Left lung (tissue), 10 donors: ENCODE data around the gene RBM6. TPM values are rescaled to one million over a fixed set of nuclear protein-coding genes. Genes with fewer than 3 reads are reported as not detected.

Experiments
- ATAC-seq: fragments of 200-7000 bp; cut with Tn5 transposase; one replicate; pipeline ENCODE4 v1.9.1; 2020; ENCODE audit warnings: moderate library complexity
- DNase-seq, 4 donors: peaks; one replicate each; pipeline ENCODE4 v3.0.0-alpha.2; 2013 to 2020
- H3K27ac ChIP-seq, 2 donors: fragments of 200-600 bp; sonication (generic) in 1 of 2; one replicate each; pipeline versions ENCODE4 v1.5.0 to v1.8.0; 2020 to 2021
- H3K27me3 ChIP-seq, 2 donors: fragments of 200-600 bp; sonication (generic) in 1 of 2; one replicate each; pipeline versions ENCODE4 v1.5.0 to v1.8.0; 2020 to 2021
- H3K36me3 ChIP-seq, 2 donors: fragments of 200-600 bp; sonication (generic) in 1 of 2; one replicate each; pipeline versions ENCODE4 v1.5.0 to v1.8.0; 2020 to 2021
- H3K4me1 ChIP-seq, 2 donors: fragments of 200-600 bp; one replicate each; pipeline ENCODE4 v1.8.0; 2021
- H3K4me3 ChIP-seq, 2 donors: fragments of 200-600 bp; sonication (generic) in 1 of 2; one replicate each; pipeline versions ENCODE4 v1.5.0 to v1.8.0; 2020 to 2021; ENCODE audit warnings: mild to moderate bottlenecking in 1 of 2
- H3K9me3 ChIP-seq, 2 donors: fragments of 200-600 bp; sonication (generic) in 1 of 2; one replicate each; pipeline versions ENCODE4 v1.5.0 to v1.8.0; 2020 to 2021
- intact Hi-C, 2 donors: fragments of 100-400 bp; cut with DNase I; formaldehyde crosslinking; loops; one replicate each; pipeline versions ENCODE4 v1.11.2 to v1.14.2; 2022
- polyA plus RNA-seq, 6 donors: library from polyadenylated mRNA; unstranded; fragments of 120-200 nt; gene quantifications; one replicate each; pipeline ENCODE4 v1.2.1, GENCODE V29; 2013; ENCODE audit not compliant: insufficient read length in 6 of 6
- total RNA-seq, 2 donors: library from RNA; stranded (reverse); fragmentation: NEBNext Ultra II Directional; extraction: Animal tissue kit (Norgen Biotek cat#: 25700); gene quantifications; one replicate each; pipeline ENCODE4 v1.2.1, GENCODE V29; 2021
- TF ChIP-seq, protein P1 (sequence below), 2 donors: fragments of 200-600 bp; sonication (generic) in 1 of 2; IDR thresholded peaks; one replicate each; pipeline versions ENCODE4 v1.5.0 to v1.8.0; 2021; ENCODE audit warnings: antibody characterized with exemption in 2 of 2
- donor health status: DM: no; HTN: yes; CAD: no.
- donor health status: DM: no; HTN: no; CAD: no.

RBM6 gene
- total and polyA plus RNA-seq, 8 donors, result 59.6 to 232 (median 168) TPM

DNA sequence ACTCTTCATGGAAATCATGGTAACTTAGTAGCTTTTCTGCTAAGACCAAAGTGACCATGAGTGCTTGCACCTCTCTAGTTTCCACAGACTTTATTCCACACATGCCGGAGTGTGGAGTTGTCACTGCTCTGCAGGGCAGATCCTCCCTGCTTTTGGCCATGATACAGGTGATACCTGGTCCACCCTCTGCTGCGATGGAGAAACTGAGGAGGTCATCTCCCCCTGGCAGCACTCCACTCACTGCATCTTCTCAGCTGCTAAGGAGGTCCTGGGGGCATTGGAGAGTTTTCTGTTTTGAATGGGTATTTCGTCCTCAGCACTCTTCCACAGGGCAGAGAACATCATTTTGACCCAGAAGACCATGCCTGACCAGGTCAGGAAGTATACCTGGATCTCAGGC lies 179.8 kb downstream of the RBM6 start:
- Histone ChIP-seq H3K4me1 (peaks cover 8 to 12% of the 10 kb centered on the region in 2 donors), H3K27me3 (no peaks in the 10 kb centered on the region), H3K9me3 (no peaks in the 10 kb centered on the region), H3K4me3 (no peak overlapping the region), H3K36me3 (peaks cover 8 to 75% of the 10 kb centered on the region in 2 donors), H3K27ac (no peak overlapping the region)
- DNase-seq (peak in 1 of 4 donors; percentile 24), ATAC-seq (no peak)
- intact Hi-C loops, result no loop called here
- TF ChIP-seq, protein P1, sequence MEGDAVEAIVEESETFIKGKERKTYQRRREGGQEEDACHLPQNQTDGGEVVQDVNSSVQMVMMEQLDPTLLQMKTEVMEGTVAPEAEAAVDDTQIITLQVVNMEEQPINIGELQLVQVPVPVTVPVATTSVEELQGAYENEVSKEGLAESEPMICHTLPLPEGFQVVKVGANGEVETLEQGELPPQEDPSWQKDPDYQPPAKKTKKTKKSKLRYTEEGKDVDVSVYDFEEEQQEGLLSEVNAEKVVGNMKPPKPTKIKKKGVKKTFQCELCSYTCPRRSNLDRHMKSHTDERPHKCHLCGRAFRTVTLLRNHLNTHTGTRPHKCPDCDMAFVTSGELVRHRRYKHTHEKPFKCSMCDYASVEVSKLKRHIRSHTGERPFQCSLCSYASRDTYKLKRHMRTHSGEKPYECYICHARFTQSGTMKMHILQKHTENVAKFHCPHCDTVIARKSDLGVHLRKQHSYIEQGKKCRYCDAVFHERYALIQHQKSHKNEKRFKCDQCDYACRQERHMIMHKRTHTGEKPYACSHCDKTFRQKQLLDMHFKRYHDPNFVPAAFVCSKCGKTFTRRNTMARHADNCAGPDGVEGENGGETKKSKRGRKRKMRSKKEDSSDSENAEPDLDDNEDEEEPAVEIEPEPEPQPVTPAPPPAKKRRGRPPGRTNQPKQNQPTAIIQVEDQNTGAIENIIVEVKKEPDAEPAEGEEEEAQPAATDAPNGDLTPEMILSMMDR (IDR thresholded peaks at IDR 0.05), result no peak

DNA sequence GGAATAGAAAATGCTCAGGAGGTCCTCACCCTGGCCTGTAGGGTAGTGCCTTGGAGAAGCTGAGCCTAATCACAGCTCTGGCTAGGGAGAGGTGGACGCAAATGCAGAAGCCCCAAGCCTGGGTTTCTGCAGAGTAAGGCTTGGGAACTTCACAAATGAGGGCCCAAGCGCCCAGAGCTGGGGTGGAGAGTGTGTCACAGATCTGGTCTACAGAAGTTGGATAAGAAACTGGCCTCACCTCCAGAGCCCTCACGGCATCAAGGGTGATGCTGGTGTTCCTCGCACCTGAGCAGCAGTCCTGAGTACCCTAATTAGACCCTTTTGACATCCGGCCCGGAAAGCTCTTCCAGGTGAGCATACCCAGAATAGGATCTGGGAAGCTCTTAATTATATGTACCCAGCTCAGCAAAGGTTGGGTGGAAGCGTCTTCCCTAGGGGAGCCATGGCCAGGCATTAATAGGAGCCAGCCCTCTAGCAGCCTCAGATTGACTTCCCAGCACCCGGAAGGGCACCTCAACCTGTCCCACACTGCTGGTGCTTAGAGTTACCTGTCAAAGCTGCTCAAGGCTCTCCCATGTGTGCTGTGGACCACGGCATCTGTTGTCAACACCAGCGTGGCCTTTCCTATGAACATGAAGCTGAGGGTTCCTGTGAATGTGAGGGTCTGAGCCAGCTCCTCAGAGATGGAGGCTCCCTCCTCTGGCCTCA lies 180.6 kb downstream of the RBM6 start:
- H3K36me3 ChIP-seq, result peaks cover 8 to 68% of the 10 kb centered on the region in 2 donors
- DNase-seq (peak in 2 of 4 donors; percentile 24 to 32), ATAC-seq (no peak)
- H3K27ac ChIP-seq, result no peak overlapping the region
- intact Hi-C loops, result no loop called here
- TF ChIP-seq, protein P1 (IDR thresholded peaks at IDR 0.05), result no peak
- peaks cover 10 to 14% of the 10 kb centered on the region in 2 donors for H3K4me1 ChIP-seq
- H3K27me3 ChIP-seq, result no peaks in the 10 kb centered on the region
- H3K4me3 ChIP-seq, result no peak overlapping the region
- no peaks in the 10 kb centered on the region for H3K9me3 ChIP-seq

DNA sequence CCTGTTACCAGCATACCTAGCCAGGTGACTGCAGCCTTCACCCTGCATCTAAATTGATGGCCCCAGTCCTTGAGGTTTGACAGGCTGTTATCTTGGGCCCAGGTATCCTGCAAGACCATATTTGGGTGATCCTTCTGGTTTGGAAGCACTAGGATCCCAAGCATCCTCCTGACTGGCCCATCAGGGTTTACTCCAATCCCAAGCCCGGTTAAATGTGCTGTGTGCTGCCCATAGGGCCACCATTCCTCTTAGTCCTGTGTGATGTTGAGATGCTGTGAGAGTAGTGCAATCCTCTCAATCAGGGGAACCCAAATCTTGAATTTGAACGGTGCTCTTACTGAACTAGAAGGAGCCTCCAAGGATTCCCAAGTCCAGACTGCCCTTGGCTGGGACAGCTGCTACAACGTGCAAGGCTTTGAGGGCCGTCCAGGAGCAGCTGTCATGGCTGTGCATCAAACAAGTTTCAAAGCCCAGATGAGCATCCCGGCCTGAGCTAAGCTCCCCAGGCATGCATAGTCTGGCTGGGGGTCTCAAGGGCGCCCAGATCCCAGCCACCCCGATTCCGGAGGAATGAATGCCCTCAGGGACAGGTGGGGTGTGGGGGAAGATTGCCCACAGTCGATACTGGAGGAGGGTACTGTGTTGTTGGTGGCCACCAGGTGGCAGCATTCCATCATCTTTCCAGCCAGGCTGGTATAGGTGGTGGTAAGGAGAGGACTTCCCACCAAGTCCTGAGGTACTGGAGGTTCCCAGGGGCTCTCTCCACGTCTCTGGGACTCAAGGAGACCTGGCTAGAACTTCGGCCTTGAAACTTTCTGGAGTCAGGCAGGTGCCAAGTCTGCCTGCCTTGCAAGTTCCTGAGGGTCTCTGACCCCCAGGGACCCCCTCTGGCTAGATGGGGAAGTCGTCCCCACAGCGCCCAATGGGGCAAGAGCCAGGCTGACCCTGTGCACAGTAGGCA lies 181.4 kb downstream of the RBM6 start:
- DNase-seq (peak; percentile 75 to 88 (median 78)), ATAC-seq (peak; percentile 86)
- intact Hi-C loops, result no loop called here
- Histone ChIP-seq H3K36me3 (peaks cover 8 to 60% of the 10 kb centered on the region in 2 donors), H3K4me3 (no peak overlapping the region), H3K27ac (no peak overlapping the region), H3K4me1 (peaks cover 10 to 14% of the 10 kb centered on the region in 2 donors), H3K27me3 (no peaks in the 10 kb centered on the region), H3K9me3 (no peaks in the 10 kb centered on the region)
- TF ChIP-seq, protein P1 (IDR thresholded peaks at IDR 0.05), result peak; percentile 81 to 88

DNA sequence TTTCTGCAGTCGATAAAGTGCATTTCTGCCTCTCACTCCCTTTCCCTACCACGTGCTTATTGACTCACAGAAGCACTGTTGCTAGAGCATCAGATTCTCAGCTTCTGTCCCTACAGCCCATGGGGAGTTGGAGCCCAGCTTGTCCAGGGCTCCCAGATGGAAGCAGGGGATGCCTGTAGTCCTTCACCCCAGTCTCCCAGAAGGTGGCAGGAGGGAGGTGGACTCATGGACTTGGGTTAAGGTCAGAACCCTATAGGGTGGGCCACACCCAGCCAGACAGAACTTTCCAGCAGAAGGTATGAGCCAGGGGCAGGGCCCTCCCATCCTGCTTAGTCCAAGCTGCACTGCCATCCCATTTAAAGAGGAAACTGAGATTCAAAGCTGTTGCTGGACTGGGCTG lies 182.1 kb downstream of the RBM6 start:
- TF ChIP-seq, protein P1 (IDR thresholded peaks at IDR 0.05), result no peak
- intact Hi-C loops, result no loop called here
- ATAC-seq, result no peak
- Histone ChIP-seq H3K9me3 (no peaks in the 10 kb centered on the region), H3K36me3 (peaks cover 6 to 53% of the 10 kb centered on the region in 2 donors), H3K4me1 (peaks cover 10 to 14% of the 10 kb centered on the region in 2 donors), H3K27ac (no peak overlapping the region), H3K4me3 (no peak overlapping the region), H3K27me3 (no peaks in the 10 kb centered on the region)
- peak in 1 of 4 donors; percentile 19 for DNase-seq
